Activated B cell treated with CpG ODN at 0.5 μM for 24 hours (primary cell): ENCODE results near the gene SPG7. TPM values are rescaled to one million over a fixed set of nuclear protein-coding genes. Genes with fewer than 3 reads are reported as not detected.

Source experiments
- ATAC-seq: fragments of 200-7000 bp; cut with Tn5 transposase; one replicate; pipeline ENCODE4 v1.10.0; 2021; ENCODE audit warnings: low read depth, mild to moderate bottlenecking, moderate library complexity
- CTCF ChIA-PET: fragments of 350-600 bp; sonication (Branson Sonifier 250); formaldehyde crosslinking; loops from one replicate; lab custom pipeline; 2021; ENCODE audit warnings: antibody characterized with exemption; lab: Charles Lee
- POLR2A ChIA-PET: fragments of 350-600 bp; sonication (Branson Sonifier 250); formaldehyde crosslinking; loops from one replicate; lab custom pipeline; 2021; ENCODE audit warnings: antibody characterized with exemption; lab: Charles Lee
- DNase-seq: peaks from one replicate; pipeline ENCODE4 v3.0.0; 2022
- H3K27ac Mint-ChIP-seq: one replicate; pipeline ENCODE4 v1.8.0; 2020; ENCODE audit warnings: mixed read lengths
- H3K27me3 Mint-ChIP-seq: one replicate; pipeline ENCODE4 v1.8.0; 2021; ENCODE audit warnings: mixed read lengths
- H3K36me3 Mint-ChIP-seq: one replicate; pipeline ENCODE4 v1.8.0; 2021; ENCODE audit warnings: low read depth, mixed read lengths
- H3K4me1 Mint-ChIP-seq: one replicate; pipeline ENCODE4 v1.8.0; 2021; ENCODE audit warnings: mixed read lengths
- H3K4me3 Mint-ChIP-seq: one replicate; pipeline ENCODE4 v1.8.0; 2020; ENCODE audit warnings: mild to moderate bottlenecking, mixed read lengths
- H3K9me3 Mint-ChIP-seq: one replicate; pipeline ENCODE4 v1.8.0; 2020; ENCODE audit warnings: mixed read lengths
- CTCF ChIP-seq: fragments of 200-600 bp; IDR thresholded peaks from one replicate; pipeline ENCODE4 v1.8.0; 2022; ENCODE audit warnings: antibody characterized with exemption, mild to moderate bottlenecking
- intact Hi-C: fragments of 100-400 bp; cut with micrococcal nuclease; formaldehyde crosslinking; loops from one replicate; pipeline ENCODE4 v1.15.1; 2024
- total RNA-seq: library from RNA; stranded (reverse); gene quantifications from 2 replicates; pipeline ENCODE4 v1.2.3, GENCODE V29; 2022

The SPG7 gene
- total RNA-seq, 1 donor from 2014 or later, result 102 TPM

- ATAC-seq, result no peak
- Mint-ChIP-seq H3K36me3 (no peaks in the 10 kb centered on the region), H3K4me3 (no peak overlapping the region), H3K27me3 (no peaks in the 10 kb centered on the region), H3K9me3 (no peaks in the 10 kb centered on the region), H3K4me1 (peaks cover under 1% of the 10 kb centered on the region), H3K27ac (no peak overlapping the region)
- intact Hi-C loops, result no loop called here
- no peak for TF ChIP-seq CTCF
- ChIA-PET CTCF (no interaction called here), POLR2A (no interaction called here)
- no peak for DNase-seq
These were observed 71.1 kb downstream of the SPG7 start for GRCh38 chr16:89579351-89579750.

GRCh38 chr16:89581045-89581695 is 73.0 kb downstream of the SPG7 start:
- ATAC-seq, result no peak
- H3K4me3 Mint-ChIP-seq, result no peak overlapping the region
- H3K27me3 Mint-ChIP-seq, result no peaks in the 10 kb centered on the region
- CTCF ChIA-PET, result no interaction called here
- no peaks in the 10 kb centered on the region for H3K9me3 Mint-ChIP-seq
- POLR2A ChIA-PET, result no interaction called here
- no peak for DNase-seq
- no peak for TF ChIP-seq CTCF
- intact Hi-C loops, result no loop called here
- H3K4me1 Mint-ChIP-seq, result no peaks in the 10 kb centered on the region
- H3K27ac Mint-ChIP-seq, result no peak overlapping the region
- H3K36me3 Mint-ChIP-seq, result no peaks in the 10 kb centered on the region

GRCh38 chr16:89581861-89582563 is 73.8 kb downstream of the SPG7 start:
- intact Hi-C loops, result no loop called here
- ChIA-PET CTCF (no interaction called here), POLR2A (interaction anchor here (0.6 kb wide), 1 partner anchor 11 kb away, joined by 4 read pairs; no protein-coding TSS in a partner anchor)
- no peak for TF ChIP-seq CTCF
- Mint-ChIP-seq H3K27me3 (no peaks in the 10 kb centered on the region), H3K36me3 (no peaks in the 10 kb centered on the region), H3K4me3 (no peak overlapping the region), H3K27ac (no peak overlapping the region), H3K9me3 (no peaks in the 10 kb centered on the region), H3K4me1 (no peaks in the 10 kb centered on the region)
- ATAC-seq (no peak), DNase-seq (no peak)

GRCh38 chr16:89582614-89583196 is 74.5 kb downstream of the SPG7 start:
- intact Hi-C loops, result no loop called here
- DNase-seq (no peak), ATAC-seq (no peak)
- Mint-ChIP-seq H3K27ac (no peak overlapping the region), H3K9me3 (no peaks in the 10 kb centered on the region), H3K4me3 (no peak overlapping the region), H3K27me3 (no peaks in the 10 kb centered on the region), H3K36me3 (no peaks in the 10 kb centered on the region), H3K4me1 (no peaks in the 10 kb centered on the region)
- POLR2A ChIA-PET, result no interaction called here
- TF ChIP-seq CTCF, result no peak
- CTCF ChIA-PET, result no interaction called here

GRCh38 chr16:89583197-89583894 is 75.1 kb downstream of the SPG7 start:
- ChIA-PET POLR2A (no interaction called here), CTCF (no interaction called here)
- Mint-ChIP-seq H3K27me3 (no peaks in the 10 kb centered on the region), H3K4me1 (no peaks in the 10 kb centered on the region), H3K4me3 (no peak overlapping the region), H3K27ac (no peak overlapping the region), H3K9me3 (no peaks in the 10 kb centered on the region), H3K36me3 (no peaks in the 10 kb centered on the region)
- DNase-seq (no peak), ATAC-seq (no peak)
- intact Hi-C loops, result no loop called here
- TF ChIP-seq CTCF, result no peak
